Muscle layer of colon (tissue), 2 donors: ENCODE measurements around the gene DUSP18.
"Not testable (repeated sequence)": the region's sequence is repeated elsewhere in the genome, so short reads cannot be mapped to it uniquely, and the experiment has no call there.

ENCODE experiments used
- H3K27ac ChIP-seq: one replicate; pipeline ENCODE4 v1.7.0; 2013; ENCODE audit warnings: low read depth, mild to moderate bottlenecking, low read length, moderate library complexity
- H3K27me3 ChIP-seq, 2 donors: one replicate each; pipeline ENCODE4 v1.7.0; 2013; ENCODE audit warnings: low read length in 2 of 2, mild to moderate bottlenecking in 2 of 2; ENCODE audit not compliant: insufficient read depth in 2 of 2, control insufficient read depth in 1 of 2
- H3K36me3 ChIP-seq: one replicate; pipeline ENCODE4 v1.7.0; 2013; ENCODE audit warnings: mild to moderate bottlenecking, low read length; ENCODE audit not compliant: insufficient read depth
- H3K4me1 ChIP-seq: one replicate; pipeline ENCODE4 v1.7.0; 2013; ENCODE audit warnings: mild to moderate bottlenecking, low read length; ENCODE audit not compliant: insufficient read depth
- H3K4me3 ChIP-seq, 2 donors: one replicate each; pipeline ENCODE4 v1.7.0; 2013; ENCODE audit warnings: low read length in 2 of 2, low read depth in 1 of 2, mild to moderate bottlenecking in 1 of 2, moderate library complexity in 1 of 2
- H3K9ac ChIP-seq: one replicate; pipeline ENCODE4 v1.7.0; 2013; ENCODE audit warnings: low read length
- H3K9me3 ChIP-seq: one replicate; pipeline ENCODE4 v1.7.0; 2013; ENCODE audit warnings: mild to moderate bottlenecking, low read length
- donor health status: abdominal sarcoma.
- donor health status: Adenocarcinoma of cecum.

DUSP18 gene

GRCh38 chr22:30636226-30637077 lies 31.2 kb downstream of the DUSP18 start:
- peak overlapping the region; percentile 82 for H3K27ac ChIP-seq
- no peaks in the 10 kb centered on the region for H3K27me3 ChIP-seq
- H3K9ac ChIP-seq, result peak overlapping the region; percentile 76
- no peaks in the 10 kb centered on the region for H3K9me3 ChIP-seq
- H3K36me3 ChIP-seq, result no peaks in the 10 kb centered on the region
- peak overlapping the region; percentile 93 to 94 for H3K4me3 ChIP-seq
- peaks cover 26% of the 10 kb centered on the region for H3K4me1 ChIP-seq

GRCh38 chr22:30635273-30636225 lies 32.1 kb downstream of the DUSP18 start, which contains the start of gene SLC35E4:
SLC35E4 (plus strand) TSS chr22:30635781; CDS start chr22:30636451, 670 bp downstream.
- peak within 1 kb of the TSS; percentile 93 to 94 for H3K4me3 ChIP-seq
- H3K27me3 ChIP-seq, result no peaks in the 10 kb centered on the region
- peaks cover 26% of the 10 kb centered on the region for H3K4me1 ChIP-seq
- H3K9me3 ChIP-seq, result no peaks in the 10 kb centered on the region
- H3K9ac ChIP-seq, result peak within 1 kb of the TSS; percentile 76
- no peaks in the 10 kb centered on the region for H3K36me3 ChIP-seq
- peak within 1 kb of the TSS; percentile 94 for H3K27ac ChIP-seq

- no peaks in the 10 kb centered on the region for H3K36me3 ChIP-seq
- H3K4me1 ChIP-seq, result peaks cover 26% of the 10 kb centered on the region
- H3K9ac ChIP-seq, result peak overlapping the region; percentile 49
- peak overlapping the region; percentile 1 to 45 for H3K4me3 ChIP-seq
- H3K27ac ChIP-seq, result peak overlapping the region; percentile 94
- H3K27me3 ChIP-seq, result no peaks in the 10 kb centered on the region
- no peaks in the 10 kb centered on the region for H3K9me3 ChIP-seq
Measured at GRCh38 chr22:30634471-30635233, 33.0 kb downstream of the DUSP18 start.

- H3K4me1 ChIP-seq, result peaks cover 12% of the 10 kb centered on the region
- not testable (repeated sequence) for H3K9me3 ChIP-seq, H3K4me3 ChIP-seq, H3K27ac ChIP-seq, H3K27me3 ChIP-seq, H3K9ac ChIP-seq, H3K36me3 ChIP-seq
Measured at GRCh38 chr22:30631469-30631868, 36.2 kb downstream of the DUSP18 start.

GRCh38 chr22:30628491-30628890 lies 39.2 kb downstream of the DUSP18 start:
- Histone ChIP-seq H3K4me3 (no peak overlapping the region), H3K36me3 (no peaks in the 10 kb centered on the region), H3K4me1 (no peaks in the 10 kb centered on the region), H3K9me3 (no peaks in the 10 kb centered on the region), H3K27me3 (no peaks in the 10 kb centered on the region), H3K27ac (no peak overlapping the region), H3K9ac (no peak overlapping the region)

GRCh38 chr22:30627471-30627870 lies 40.2 kb downstream of the DUSP18 start:
- H3K27ac ChIP-seq, result no peak overlapping the region
- H3K4me3 ChIP-seq, result no peak overlapping the region
- H3K27me3 ChIP-seq, result no peaks in the 10 kb centered on the region
- H3K9ac ChIP-seq, result no peak overlapping the region
- no peaks in the 10 kb centered on the region for H3K4me1 ChIP-seq
- H3K36me3 ChIP-seq, result peaks cover 8% of the 10 kb centered on the region
- no peaks in the 10 kb centered on the region for H3K9me3 ChIP-seq

- H3K4me1 ChIP-seq, result no peaks in the 10 kb centered on the region
- H3K27ac ChIP-seq, result no peak overlapping the region
- no peaks in the 10 kb centered on the region for H3K27me3 ChIP-seq
- no peak overlapping the region for H3K4me3 ChIP-seq
- H3K36me3 ChIP-seq, result peaks cover 12% of the 10 kb centered on the region
- H3K9me3 ChIP-seq, result no peaks in the 10 kb centered on the region
- H3K9ac ChIP-seq, result no peak overlapping the region
Measured at GRCh38 chr22:30626413-30626812, 41.3 kb downstream of the DUSP18 start.

- peaks cover 27% of the 10 kb centered on the region for H3K36me3 ChIP-seq
- not testable (repeated sequence) for H3K9ac ChIP-seq, H3K4me1 ChIP-seq, H3K27me3 ChIP-seq, H3K4me3 ChIP-seq, H3K9me3 ChIP-seq, H3K27ac ChIP-seq
Measured at GRCh38 chr22:30619909-30620308, 47.8 kb downstream of the DUSP18 start.

- Histone ChIP-seq H3K27ac (no peak overlapping the region), H3K9me3 (no peaks in the 10 kb centered on the region), H3K36me3 (peaks cover 34% of the 10 kb centered on the region), H3K27me3 (no peaks in the 10 kb centered on the region), H3K9ac (no peak overlapping the region), H3K4me1 (no peaks in the 10 kb centered on the region), H3K4me3 (no peak overlapping the region)
Measured at GRCh38 chr22:30617819-30618218, 49.9 kb downstream of the DUSP18 start.

GRCh38 chr22:30615543-30615954 lies 52.1 kb downstream of the DUSP18 start:
- no peaks in the 10 kb centered on the region for H3K4me1 ChIP-seq
- no peak overlapping the region for H3K27ac ChIP-seq
- peaks cover 40% of the 10 kb centered on the region for H3K36me3 ChIP-seq
- H3K27me3 ChIP-seq, result no peaks in the 10 kb centered on the region
- no peaks in the 10 kb centered on the region for H3K9me3 ChIP-seq
- no peak overlapping the region for H3K9ac ChIP-seq
- no peak overlapping the region for H3K4me3 ChIP-seq

- peaks cover 5% of the 10 kb centered on the region for H3K4me1 ChIP-seq
- no peak overlapping the region for H3K9ac ChIP-seq
- H3K27me3 ChIP-seq, result no peaks in the 10 kb centered on the region
- no peak overlapping the region for H3K4me3 ChIP-seq
- no peak overlapping the region for H3K27ac ChIP-seq
- H3K36me3 ChIP-seq, result peaks cover 42% of the 10 kb centered on the region
- no peaks in the 10 kb centered on the region for H3K9me3 ChIP-seq
Measured at GRCh38 chr22:30614879-30615278, 52.8 kb downstream of the DUSP18 start.
